NB4 (cell line): ENCODE results near the gene ZBTB34.

ENCODE experiments used
- CTCF ChIP-seq: IDR thresholded peaks from one replicate; pipeline ENCODE4 v1.5.1; 2012; ENCODE audit warnings: low read depth, low read length
- MAX ChIP-seq: IDR thresholded peaks from 2 replicates; pipeline ENCODE4 v1.6.1; 2011; ENCODE audit warnings: low read depth, low read length
- POLR2A ChIP-seq: IDR thresholded peaks from 2 replicates; pipeline ENCODE4 v1.6.1; 2011; ENCODE audit warnings: mild to moderate bottlenecking; ENCODE audit not compliant: insufficient read length; ENCODE audit errors: extremely low read depth

GRCh38 chr9:126852086-126852688 lies 8.3 kb upstream of the ZBTB34 start:
- TF ChIP-seq CTCF, result no peak
- no peak for TF ChIP-seq POLR2A
- TF ChIP-seq MAX, result no peak
